Breast epithelium (tissue), 4 donors: ENCODE data around the gene KRT37. TPM values are rescaled to one million over a fixed set of nuclear protein-coding genes. Genes with fewer than 3 reads are reported as not detected.

Experiments
- DNase-seq, 2 donors: peaks; one replicate each; pipeline ENCODE4 v3.0.0-alpha.2; 2019; ENCODE audit warnings: low spot score in 2 of 2
- H3K27ac ChIP-seq, 2 donors: fragments of 200-600 bp; sonication (generic) in 1 of 2; one replicate each; pipeline ENCODE4 v1.5.1; 2016 to 2019; ENCODE audit warnings: mild to moderate bottlenecking in 1 of 2
- H3K27me3 ChIP-seq, 2 donors: fragments of 200-600 bp; sonication (generic) in 1 of 2; one replicate each; pipeline versions ENCODE4 v1.5.1 to v1.6.0; 2017 to 2019; ENCODE audit warnings: control low read depth in 1 of 2, mild to moderate bottlenecking in 1 of 2
- H3K36me3 ChIP-seq: fragments of 200-600 bp; one replicate; pipeline ENCODE4 v1.5.1; 2019
- H3K4me1 ChIP-seq, 2 donors: fragments of 200-600 bp; sonication (generic); one replicate each; pipeline ENCODE4 v1.5.1; 2016 to 2019; ENCODE audit warnings: control low read depth in 1 of 2
- H3K4me3 ChIP-seq, 3 donors: fragments of 200-600 bp; sonication (generic); 1 replicate in 2 of 3; 2 replicates in 1 of 3; pipeline ENCODE4 v1.5.1; 2016 to 2019; ENCODE audit warnings: mild to moderate bottlenecking in 3 of 3, moderate library complexity in 2 of 3
- H3K9me3 ChIP-seq, 2 donors: fragments of 200-600 bp; sonication (generic) in 1 of 2; one replicate each; pipeline ENCODE4 v1.5.1; 2016 to 2019; ENCODE audit warnings: control low read depth in 1 of 2
- POLR2A ChIP-seq: fragments of 450-650 bp; IDR thresholded peaks from one replicate; pipeline ENCODE4 v1.6.1; 2016; ENCODE audit warnings: antibody characterized with exemption, mild to moderate bottlenecking, moderate library complexity
- POLR2AphosphoS5 ChIP-seq, 3 donors: sonication (generic); formaldehyde crosslinking; IDR thresholded peaks; one replicate each; pipeline ENCODE4 v1.6.1; 2017; ENCODE audit warnings: antibody characterized with exemption in 3 of 3
- intact Hi-C: fragments of 100-400 bp; cut with DNase I; formaldehyde crosslinking; loops from one replicate; pipeline ENCODE4 v1.15.1; 2023; ENCODE audit warnings: low total_unique reads
- total RNA-seq, 3 donors: library from RNA; depleted of rRNA; stranded (reverse); fragments of >200 nt; gene quantifications; one replicate each; pipeline ENCODE4 v1.1.0, GENCODE V29; 2016
- TF ChIP-seq, protein P1 (sequence below), 3 donors: fragments of 450-650 bp; IDR thresholded peaks; one replicate each; pipeline ENCODE4 v1.5.1; 2016 to 2017; ENCODE audit warnings: antibody characterized with exemption in 3 of 3, mild to moderate bottlenecking in 3 of 3, moderate library complexity in 3 of 3

Gene KRT37
- total RNA-seq, 3 donors from 2014 or later, result not detected

DNA sequence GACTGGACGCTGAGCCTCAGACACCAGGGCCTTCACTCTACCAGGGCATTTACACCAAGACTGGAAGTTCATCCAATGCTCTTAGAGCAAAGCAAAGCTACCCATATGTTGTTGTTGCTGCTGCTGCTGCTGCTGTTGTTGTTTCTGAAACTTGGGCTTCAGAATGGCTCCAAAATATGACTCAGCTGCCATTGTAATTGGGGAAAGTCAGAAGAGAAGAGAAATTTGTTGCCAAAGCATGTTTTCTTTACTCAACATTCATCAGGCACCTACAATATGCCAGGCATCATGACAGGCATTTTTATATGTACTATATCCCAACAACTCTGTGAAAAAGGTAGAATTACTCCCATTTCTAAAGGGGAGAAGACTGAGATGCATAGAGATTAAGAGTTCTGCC is 30.9 kb upstream of the KRT37 start:
- no peak for TF ChIP-seq POLR2A
- TF ChIP-seq POLR2AphosphoS5 (IDR thresholded peaks at IDR 0.05), result no peak
- TF ChIP-seq, protein P1, sequence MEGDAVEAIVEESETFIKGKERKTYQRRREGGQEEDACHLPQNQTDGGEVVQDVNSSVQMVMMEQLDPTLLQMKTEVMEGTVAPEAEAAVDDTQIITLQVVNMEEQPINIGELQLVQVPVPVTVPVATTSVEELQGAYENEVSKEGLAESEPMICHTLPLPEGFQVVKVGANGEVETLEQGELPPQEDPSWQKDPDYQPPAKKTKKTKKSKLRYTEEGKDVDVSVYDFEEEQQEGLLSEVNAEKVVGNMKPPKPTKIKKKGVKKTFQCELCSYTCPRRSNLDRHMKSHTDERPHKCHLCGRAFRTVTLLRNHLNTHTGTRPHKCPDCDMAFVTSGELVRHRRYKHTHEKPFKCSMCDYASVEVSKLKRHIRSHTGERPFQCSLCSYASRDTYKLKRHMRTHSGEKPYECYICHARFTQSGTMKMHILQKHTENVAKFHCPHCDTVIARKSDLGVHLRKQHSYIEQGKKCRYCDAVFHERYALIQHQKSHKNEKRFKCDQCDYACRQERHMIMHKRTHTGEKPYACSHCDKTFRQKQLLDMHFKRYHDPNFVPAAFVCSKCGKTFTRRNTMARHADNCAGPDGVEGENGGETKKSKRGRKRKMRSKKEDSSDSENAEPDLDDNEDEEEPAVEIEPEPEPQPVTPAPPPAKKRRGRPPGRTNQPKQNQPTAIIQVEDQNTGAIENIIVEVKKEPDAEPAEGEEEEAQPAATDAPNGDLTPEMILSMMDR (IDR thresholded peaks at IDR 0.05), result no peak
- no peak for DNase-seq

DNA sequence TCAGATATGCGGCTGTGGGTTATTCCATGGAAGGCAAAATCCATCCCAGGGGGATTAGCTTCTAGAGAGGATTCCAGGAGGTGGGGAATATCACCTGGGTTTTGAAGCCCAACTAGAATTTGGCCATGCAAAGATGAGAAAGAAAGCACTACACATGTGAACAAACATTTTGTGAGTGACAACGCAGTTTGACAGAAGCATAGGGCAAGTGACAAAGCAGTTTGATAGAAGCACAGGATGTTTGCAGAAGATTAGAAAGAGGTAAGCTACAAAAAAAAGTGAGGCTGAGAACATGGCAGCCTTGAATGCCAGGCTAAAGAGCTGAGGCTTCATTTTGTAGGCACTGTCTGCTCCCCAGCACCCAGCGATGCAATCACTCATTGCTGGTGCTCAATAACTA is 28.7 kb upstream of the KRT37 start:
- no peaks in the 10 kb centered on the region for H3K27me3 ChIP-seq
- no peaks in the 10 kb centered on the region for H3K4me1 ChIP-seq
- no peaks in the 10 kb centered on the region for H3K36me3 ChIP-seq
- no peak overlapping the region for H3K27ac ChIP-seq
- no peak for TF ChIP-seq POLR2AphosphoS5 (IDR thresholded peaks at IDR 0.05)
- TF ChIP-seq POLR2A, result no peak
- TF ChIP-seq, protein P1 (IDR thresholded peaks at IDR 0.05), result no peak
- H3K4me3 ChIP-seq, result no peak overlapping the region
- DNase-seq, result no peak
- H3K9me3 ChIP-seq, result no peaks in the 10 kb centered on the region
- intact Hi-C loops, result no loop called here

More for the DNA sequence above, 30.9 kb upstream of the KRT37 start:
- Histone ChIP-seq H3K4me3 (no peak overlapping the region), H3K4me1 (no peaks in the 10 kb centered on the region), H3K27ac (no peak overlapping the region), H3K9me3 (no peaks in the 10 kb centered on the region), H3K36me3 (no peaks in the 10 kb centered on the region), H3K27me3 (no peaks in the 10 kb centered on the region)
- intact Hi-C loops, result no loop called here

DNA sequence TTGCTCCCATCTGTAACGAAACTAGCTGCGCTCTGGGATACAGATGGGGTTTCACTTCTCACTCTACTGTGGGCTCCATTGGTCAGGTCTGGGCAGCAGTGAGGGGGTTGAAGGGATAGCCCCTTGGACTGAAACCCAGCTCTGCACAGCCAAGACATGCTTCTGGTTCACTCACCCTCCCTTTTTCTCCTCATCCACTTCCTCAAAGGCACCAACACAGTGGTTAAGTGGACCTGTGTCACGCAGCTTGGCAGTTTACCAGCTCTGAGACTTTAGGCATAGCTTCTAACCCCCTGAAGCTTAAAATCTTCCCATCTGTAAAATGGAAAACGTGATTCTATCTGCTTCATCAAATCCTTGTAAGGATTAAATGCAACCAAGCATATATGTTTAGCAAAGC is 27.9 kb upstream of the KRT37 start:
- Histone ChIP-seq H3K4me3 (no peak overlapping the region), H3K36me3 (no peaks in the 10 kb centered on the region), H3K4me1 (no peaks in the 10 kb centered on the region), H3K9me3 (no peaks in the 10 kb centered on the region), H3K27me3 (no peaks in the 10 kb centered on the region), H3K27ac (no peak overlapping the region)
- no peak for DNase-seq
- intact Hi-C loops, result no loop called here
- TF ChIP-seq POLR2AphosphoS5 (IDR thresholded peaks at IDR 0.05) (no peak), POLR2A (no peak)
- TF ChIP-seq, protein P1 (IDR thresholded peaks at IDR 0.05), result no peak

DNA sequence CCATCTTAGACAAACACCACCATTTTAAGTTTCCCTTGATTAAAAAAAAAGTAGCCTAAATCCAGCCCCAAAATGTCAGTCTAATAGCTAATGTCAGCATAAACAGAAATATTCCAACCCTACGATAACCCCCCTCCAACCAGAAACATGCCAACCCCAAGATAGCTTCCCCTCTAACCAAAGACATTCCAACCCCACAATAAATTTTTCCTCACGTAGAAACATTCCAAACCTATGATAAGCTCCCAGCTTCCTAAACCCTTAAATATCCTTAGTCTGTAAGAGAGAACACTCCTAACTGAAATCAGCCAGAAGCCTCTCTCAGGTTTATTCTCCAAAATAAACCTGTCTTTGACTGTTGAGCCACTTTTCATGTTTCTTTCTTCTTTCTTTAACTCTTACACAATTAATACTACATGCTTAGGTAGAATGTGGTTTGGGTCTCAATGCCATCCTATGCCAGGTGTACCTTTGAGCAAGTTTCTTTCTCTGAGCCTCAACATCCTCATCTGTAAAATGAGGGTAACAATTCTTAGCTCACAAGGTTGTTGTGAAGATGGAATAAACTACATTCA is 26.9 kb upstream of the KRT37 start:
- H3K4me3 ChIP-seq, result no peak overlapping the region
- no peak overlapping the region for H3K27ac ChIP-seq
- no peak for TF ChIP-seq POLR2AphosphoS5 (IDR thresholded peaks at IDR 0.05)
- TF ChIP-seq POLR2A, result no peak
- TF ChIP-seq, protein P1 (IDR thresholded peaks at IDR 0.05), result no peak
- no peaks in the 10 kb centered on the region for H3K4me1 ChIP-seq
- no peaks in the 10 kb centered on the region for H3K27me3 ChIP-seq
- intact Hi-C loops, result no loop called here
- H3K36me3 ChIP-seq, result no peaks in the 10 kb centered on the region
- H3K9me3 ChIP-seq, result no peaks in the 10 kb centered on the region
- no peak for DNase-seq

DNA sequence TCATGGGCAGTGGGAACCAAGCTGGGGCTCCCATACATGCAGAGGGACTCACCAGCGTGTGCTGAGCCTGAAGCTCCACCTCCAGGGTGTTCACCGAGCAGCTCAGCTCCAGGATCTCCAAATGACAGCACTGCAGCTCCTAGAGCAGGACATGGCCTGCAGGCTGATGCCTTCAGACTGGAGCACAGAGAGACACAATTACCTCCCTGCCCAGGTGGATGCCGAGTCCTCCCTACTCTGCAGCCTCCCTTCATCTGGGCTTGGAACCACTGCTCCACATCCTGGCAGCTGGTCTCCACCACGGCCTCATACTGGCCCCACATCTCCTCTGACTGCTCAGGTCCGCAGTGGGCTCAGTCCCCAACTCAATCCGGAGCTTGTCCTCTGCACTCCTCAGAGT is 24.6 kb upstream of the KRT37 start:
- H3K4me3 ChIP-seq, result no peak overlapping the region
- H3K9me3 ChIP-seq, result no peaks in the 10 kb centered on the region
- no peaks in the 10 kb centered on the region for H3K36me3 ChIP-seq
- DNase-seq, result no peak
- H3K27ac ChIP-seq, result no peak overlapping the region
- no peaks in the 10 kb centered on the region for H3K27me3 ChIP-seq
- no peaks in the 10 kb centered on the region for H3K4me1 ChIP-seq
- TF ChIP-seq, protein P1 (IDR thresholded peaks at IDR 0.05), result no peak
- no peak for TF ChIP-seq POLR2A
- TF ChIP-seq POLR2AphosphoS5 (IDR thresholded peaks at IDR 0.05), result no peak
- intact Hi-C loops, result no loop called here
